Small intestine (tissue), 7 donors: Measurements from ENCODE around the gene SLC35F6. TPM values are rescaled to one million over a fixed set of nuclear protein-coding genes. Genes with fewer than 3 reads are reported as not detected.
A peak's percentile ranks its signal among the peaks of the same experiment; 100 is the strongest.
"Not testable (repeated sequence)": the region's sequence is repeated elsewhere in the genome, so short reads cannot be mapped to it uniquely, and the experiment has no call there.

ENCODE experiments used
- DNase-seq, 2 donors: peaks; one replicate each; pipeline versions ENCODE4 v3.0.0 to v3.0.0-alpha.2; 2013
- FAIRE-seq: peaks from 2 replicates; lab custom pipeline; 2012; peaks lifted over from hg19 to GRCh38; lab: Jason Lieb, UNC
- H3K27ac ChIP-seq, 3 donors: one replicate each; pipeline ENCODE4 v1.5.1; 2013; ENCODE audit warnings: low read length in 2 of 3, mild to moderate bottlenecking in 2 of 3, control low read depth in 1 of 3, inconsistent platforms in 1 of 3, low read depth in 1 of 3, moderate library complexity in 1 of 3
- H3K27me3 ChIP-seq, 3 donors: one replicate each; pipeline ENCODE4 v1.6.1; 2013; ENCODE audit warnings: low read length in 3 of 3, inconsistent platforms in 1 of 3; ENCODE audit not compliant: control insufficient read depth in 3 of 3, insufficient read depth in 3 of 3
- H3K36me3 ChIP-seq, 3 donors: one replicate each; pipeline ENCODE4 v1.6.1; 2013; ENCODE audit warnings: low read length in 3 of 3, inconsistent platforms in 1 of 3, low read depth in 1 of 3, mild to moderate bottlenecking in 1 of 3, moderate library complexity in 1 of 3; ENCODE audit not compliant: control insufficient read depth in 3 of 3, insufficient read depth in 2 of 3
- H3K4me1 ChIP-seq, 3 donors: one replicate each; pipeline ENCODE4 v1.6.1; 2013; ENCODE audit warnings: low read length in 2 of 3, inconsistent platforms in 1 of 3, low read depth in 1 of 3, mild to moderate bottlenecking in 1 of 3, moderate library complexity in 1 of 3; ENCODE audit not compliant: control insufficient read depth in 3 of 3, insufficient read depth in 2 of 3
- H3K4me3 ChIP-seq, 3 donors: one replicate each; pipeline ENCODE4 v1.5.1; 2013; ENCODE audit warnings: low read length in 3 of 3, control low read depth in 1 of 3, inconsistent platforms in 1 of 3, low read depth in 1 of 3, mild to moderate bottlenecking in 1 of 3, moderate library complexity in 1 of 3
- H3K9me3 ChIP-seq, 2 donors: one replicate each; pipeline ENCODE4 v1.6.1; 2013; ENCODE audit warnings: low read depth in 1 of 2, low read length in 1 of 2; ENCODE audit not compliant: control insufficient read depth in 2 of 2, insufficient read depth in 1 of 2
- WGBS, 3 donors: extraction: QIAGEN DNeasy Blood & Tissue Kit; methylation state at CpG; one replicate each; pipeline ENCODE4 v1.1.7; 2013; 5-methylcytosine and 5-hydroxymethylcytosine counted together
- polyA plus RNA-seq, 4 donors: library from polyadenylated mRNA; stranded (reverse) in 3 of 4; unstranded in 1 of 4; fragments of 200-250 nt in 3 of 4; fragments of 120-200 nt in 1 of 4; gene quantifications; one replicate each; pipeline versions ENCODE4 v1.2.1 to v1.2.3, GENCODE V29; 2013
- donor health status: healthy with polysubstance abuse.
- donor health status: control.
- donor health status: control.
- donor health status: Bipolar disorder and iron deficiency.
- donor health status: healthy.

Gene SLC35F6
- polyA plus RNA-seq, 4 donors = 5.8 to 21.3 (median 12.1) TPM

- DNase-seq (no peak), FAIRE-seq (no peak)
- 76 to 86% (median 77%) methylated on average over 4 of the region's 4 CpGs for WGBS, 3 donors
- Histone ChIP-seq H3K4me1 (peaks cover 0 to 5% (median 0%) of the 10 kb centered on the region in 3 donors), H3K27ac (no peak overlapping the region), H3K27me3 (peaks cover 0 to 2% (median 2%) of the 10 kb centered on the region in 3 donors), H3K4me3 (no peak overlapping the region), H3K36me3 (no peaks in the 10 kb centered on the region), H3K9me3 (peaks cover 0 to 7% of the 10 kb centered on the region in 2 donors)
These were observed 9.0 kb upstream of the SLC35F6 start for GRCh38 chr2:26754972-26755670.

- no peak for DNase-seq
- WGBS, 3 donors = 56 to 61% (median 61%) methylated on average over 5 of the region's 5 CpGs
- Histone ChIP-seq H3K4me3 (no peak overlapping the region), H3K27me3 (peaks cover 0 to 2% (median 2%) of the 10 kb centered on the region in 3 donors), H3K4me1 (peaks cover 0 to 5% (median 0%) of the 10 kb centered on the region in 3 donors), H3K27ac (no peak overlapping the region), H3K36me3 (no peaks in the 10 kb centered on the region), H3K9me3 (peaks cover 0 to 5% of the 10 kb centered on the region in 2 donors)
- FAIRE-seq = no peak
These were observed 7.7 kb upstream of the SLC35F6 start for GRCh38 chr2:26756337-26756736.

- Histone ChIP-seq H3K27ac (peak overlapping the region in 1 of 3 donors; percentile 56), H3K4me1 (peaks cover 0 to 5% (median 0%) of the 10 kb centered on the region in 3 donors), H3K36me3 (no peaks in the 10 kb centered on the region), H3K27me3 (peaks cover 0 to 4% (median 0%) of the 10 kb centered on the region in 3 donors), H3K9me3 (no peaks in the 10 kb centered on the region), H3K4me3 (no peak overlapping the region)
- 66 to 69% (median 68%) methylated on average over 6 of the region's 6 CpGs for WGBS, 3 donors
- DNase-seq (peak; percentile 38 to 46), FAIRE-seq (no peak)
These were observed 6.0 kb upstream of the SLC35F6 start for GRCh38 chr2:26757873-26758789.

- peaks cover 0 to 5% (median 0%) of the 10 kb centered on the region in 3 donors for H3K4me1 ChIP-seq
- peaks cover 0 to 7% (median 0%) of the 10 kb centered on the region in 3 donors for H3K27me3 ChIP-seq
- H3K4me3 ChIP-seq = no peak overlapping the region
- no peaks in the 10 kb centered on the region for H3K9me3 ChIP-seq
- no peaks in the 10 kb centered on the region for H3K36me3 ChIP-seq
- H3K27ac ChIP-seq = no peak overlapping the region
- 85 to 88% (median 87%) methylated on average over 7 of the region's 7 CpGs for WGBS, 3 donors
- FAIRE-seq (no peak), DNase-seq (no peak)
These were observed 5.2 kb upstream of the SLC35F6 start for GRCh38 chr2:26758790-26759321.

GRCh38 chr2:26759845-26760244 is 4.2 kb upstream of the SLC35F6 start:
- DNase-seq (no peak), FAIRE-seq (no peak)
- H3K4me3 ChIP-seq = no peak overlapping the region
- H3K27ac ChIP-seq = no peak overlapping the region
- peaks cover 0 to 5% (median 3%) of the 10 kb centered on the region in 3 donors for H3K4me1 ChIP-seq
- H3K9me3 ChIP-seq = no peaks in the 10 kb centered on the region
- H3K36me3 ChIP-seq = no peaks in the 10 kb centered on the region
- WGBS, 3 donors = 91 to 93% (median 92%) methylated on average over 5 of the region's 5 CpGs
- H3K27me3 ChIP-seq = peaks cover 0 to 7% (median 0%) of the 10 kb centered on the region in 3 donors

GRCh38 chr2:26760991-26761390 is 3.1 kb upstream of the SLC35F6 start:
- not testable (repeated sequence) for H3K27me3 ChIP-seq, H3K4me1 ChIP-seq, H3K27ac ChIP-seq, H3K36me3 ChIP-seq, H3K4me3 ChIP-seq, FAIRE-seq, H3K9me3 ChIP-seq, DNase-seq
- WGBS, 3 donors = 75 to 79% (median 78%) methylated on average over 10 of the region's 10 CpGs

- H3K4me1 ChIP-seq = peaks cover 0 to 8% (median 5%) of the 10 kb centered on the region in 3 donors
- DNase-seq = no peak
- H3K27me3 ChIP-seq = peaks cover 0 to 5% (median 0%) of the 10 kb centered on the region in 3 donors
- 88 to 95% (median 94%) methylated on average over 10 of the region's 10 CpGs for WGBS, 3 donors
- H3K27ac ChIP-seq = no peak overlapping the region
- peaks cover 0 to 7% (median 0%) of the 10 kb centered on the region in 3 donors for H3K36me3 ChIP-seq
- no peak overlapping the region for H3K4me3 ChIP-seq
- H3K9me3 ChIP-seq = no peaks in the 10 kb centered on the region
- no peak for FAIRE-seq
These were observed 1.1 kb upstream of the SLC35F6 start for GRCh38 chr2:26763019-26763418.

- H3K9me3 ChIP-seq = no peaks in the 10 kb centered on the region
- H3K36me3 ChIP-seq = peaks cover 0 to 17% (median 0%) of the 10 kb centered on the region in 3 donors
- peaks cover 0 to 5% (median 0%) of the 10 kb centered on the region in 3 donors for H3K27me3 ChIP-seq
- H3K4me3 ChIP-seq = peak overlapping the region; percentile 68 to 96 (median 70)
- WGBS, 3 donors = 9 to 36% (median 15%) methylated on average over 3 of the region's 3 CpGs
- no peak for FAIRE-seq
- H3K4me1 ChIP-seq = peaks cover 0 to 8% (median 3%) of the 10 kb centered on the region in 3 donors
- no peak for DNase-seq
- H3K27ac ChIP-seq = peak overlapping the region in 1 of 3 donors; percentile 86
These were observed 822 bp downstream of the SLC35F6 start for GRCh38 chr2:26764906-26765305.
